ENCODE results near the gene USP15.

USP15 gene

DNA sequence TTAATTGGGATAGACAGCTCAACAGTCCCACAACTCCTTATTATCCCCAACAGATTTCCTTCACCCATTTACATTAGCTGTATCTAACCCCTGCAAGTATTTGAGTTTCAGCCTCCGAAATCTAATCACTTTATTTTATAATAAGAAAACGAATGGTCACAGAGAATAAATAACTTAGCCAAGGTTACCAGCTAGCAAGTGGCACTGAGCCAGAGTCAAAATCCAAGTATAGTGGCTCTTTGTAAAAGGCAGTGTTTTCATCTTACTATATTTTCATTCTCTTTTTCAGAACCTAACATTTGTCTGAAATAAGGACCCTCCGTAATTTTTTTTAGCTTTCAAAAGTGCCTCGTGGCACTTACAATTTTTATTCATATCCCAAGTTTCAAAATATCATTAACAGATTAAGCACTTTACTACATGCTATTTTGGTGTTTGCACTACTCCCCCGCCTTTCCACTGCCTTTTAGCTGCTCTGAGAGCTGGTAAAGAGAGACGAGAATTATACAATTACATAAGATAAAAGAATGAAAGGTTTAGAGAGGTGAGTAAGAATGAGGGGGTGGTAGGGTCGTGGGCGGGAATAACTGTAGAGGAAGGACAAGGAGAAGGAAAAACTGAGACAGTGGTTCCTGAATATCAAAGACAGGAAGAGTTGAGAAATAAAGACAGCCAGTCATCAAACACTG lies 3.7 kb upstream of the USP15 start:
- DNase-seq (ENCODE audit: insufficient read length, low spot score) (no peak), FAIRE-seq (no peak)

DNA sequence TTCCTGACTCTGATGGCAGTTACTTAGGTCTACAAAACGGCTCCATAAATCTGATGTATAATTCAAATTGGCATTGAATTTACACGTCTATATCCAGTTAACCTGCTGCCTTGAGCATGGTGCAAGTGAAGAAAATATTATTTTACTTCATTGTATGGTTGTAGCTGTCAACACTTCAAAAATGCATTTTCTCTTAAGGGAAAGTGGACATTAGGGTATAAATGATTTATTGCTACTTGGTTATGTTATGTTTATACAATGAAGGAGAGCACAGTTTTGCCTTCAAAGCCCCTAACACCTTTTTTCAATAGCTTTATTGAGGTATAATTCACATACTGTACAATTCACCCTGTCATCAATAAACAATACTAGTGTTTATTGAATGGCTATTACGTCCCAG lies 2.0 kb upstream of the USP15 start:
- no peak for FAIRE-seq
- no peak for DNase-seq (ENCODE audit: insufficient read length, low spot score)

DNA sequence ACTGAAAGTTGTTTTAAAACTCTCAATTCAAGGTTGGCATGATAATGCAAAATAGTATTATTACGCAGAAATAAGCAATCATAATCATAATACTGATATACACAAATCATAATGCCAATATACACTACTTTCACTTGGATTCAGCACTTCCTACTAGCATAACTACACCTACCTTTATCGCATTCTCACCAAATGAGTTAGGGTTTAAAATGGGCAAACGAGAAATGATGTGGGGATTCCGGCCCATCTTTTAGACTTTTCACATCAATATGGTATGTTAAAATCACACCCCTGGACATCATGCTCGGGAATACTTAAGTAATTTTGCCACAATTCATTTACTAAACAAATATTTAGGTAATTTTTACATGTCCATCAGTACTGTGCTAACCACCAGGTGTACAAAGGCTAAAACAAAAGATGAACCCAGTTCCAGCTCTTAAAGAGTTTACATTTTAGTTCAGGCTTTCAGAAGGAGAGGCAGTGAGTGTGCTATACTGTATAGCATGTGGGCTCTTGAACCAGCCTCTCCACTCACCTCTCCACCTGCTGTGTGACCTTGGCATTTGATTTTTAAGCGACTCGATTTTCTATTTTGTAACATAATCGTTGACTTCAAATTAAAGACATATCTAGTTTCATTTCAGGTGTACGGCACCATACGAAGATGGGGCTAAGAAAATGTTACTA lies 1.1 kb upstream of the USP15 start:
- no peak for DNase-seq (ENCODE audit: insufficient read length, low spot score)
- FAIRE-seq = peak; percentile 65

DNA sequence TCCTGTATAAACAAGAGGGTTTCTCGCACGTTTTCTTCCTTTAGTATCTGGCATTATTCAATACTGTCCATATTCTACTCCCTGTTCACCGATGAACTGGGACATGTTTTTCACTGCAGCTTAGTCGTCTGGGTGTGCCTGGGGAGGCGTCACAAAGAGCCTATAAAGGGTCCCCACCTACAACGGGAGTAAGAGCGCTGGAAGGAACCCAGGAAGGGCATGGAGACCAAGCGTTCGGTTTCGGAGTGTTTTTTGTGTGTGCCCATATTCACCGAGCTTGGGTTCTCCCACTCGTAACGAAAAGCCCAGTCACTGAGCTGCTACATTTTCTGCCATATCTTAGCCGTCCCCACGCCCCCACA lies 592 bp upstream of the USP15 start:
- DNase-seq (ENCODE audit: insufficient read length, low spot score) = no peak
- FAIRE-seq = peak; percentile 40

DNA sequence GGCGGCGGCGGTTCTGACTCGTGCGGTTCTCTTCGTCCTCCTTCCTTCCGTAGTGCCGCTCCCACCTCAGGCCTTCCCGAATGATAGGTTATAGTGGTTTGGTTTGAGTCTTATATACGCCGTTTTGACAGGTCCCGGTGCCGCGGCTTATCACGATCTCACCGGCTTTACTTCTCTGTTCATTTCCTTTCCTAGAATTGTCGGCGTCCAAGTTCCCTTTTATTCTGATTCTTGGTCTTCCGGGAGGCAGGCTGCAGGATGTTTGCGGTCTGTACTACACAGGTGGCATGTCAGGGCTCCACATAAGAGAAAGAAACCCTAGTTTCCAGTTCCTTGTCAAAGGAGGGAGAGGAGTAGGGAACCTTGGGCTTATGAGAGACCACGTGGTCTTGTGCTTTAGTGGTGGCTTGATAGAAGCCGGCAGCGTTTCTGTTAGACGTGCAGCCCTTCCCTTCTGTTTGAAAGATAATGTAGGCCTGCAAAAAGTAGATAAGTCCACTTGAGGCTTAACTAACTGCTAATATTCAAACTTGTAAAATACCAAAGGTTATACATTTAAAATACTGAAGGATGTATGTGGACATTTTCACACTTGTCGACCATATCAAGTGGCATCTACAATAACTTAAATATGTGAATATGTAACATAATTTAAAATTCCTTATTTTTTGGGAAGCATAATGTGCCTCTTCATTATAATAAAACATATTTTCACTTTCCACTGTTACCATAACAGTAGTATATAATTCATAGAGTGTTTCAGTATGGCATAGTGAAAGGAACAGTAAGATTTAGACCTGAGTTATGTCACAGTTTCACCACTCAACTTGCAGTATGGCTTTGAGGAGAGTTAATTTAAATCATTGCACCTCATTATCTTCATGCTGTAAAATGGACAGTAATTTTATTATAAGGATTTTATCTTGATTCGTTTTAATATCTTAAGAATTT lies 804 bp downstream of the USP15 start:
- FAIRE-seq (peak; percentile 97), DNase-seq (ENCODE audit: insufficient read length, low spot score) (no peak)

DNA sequence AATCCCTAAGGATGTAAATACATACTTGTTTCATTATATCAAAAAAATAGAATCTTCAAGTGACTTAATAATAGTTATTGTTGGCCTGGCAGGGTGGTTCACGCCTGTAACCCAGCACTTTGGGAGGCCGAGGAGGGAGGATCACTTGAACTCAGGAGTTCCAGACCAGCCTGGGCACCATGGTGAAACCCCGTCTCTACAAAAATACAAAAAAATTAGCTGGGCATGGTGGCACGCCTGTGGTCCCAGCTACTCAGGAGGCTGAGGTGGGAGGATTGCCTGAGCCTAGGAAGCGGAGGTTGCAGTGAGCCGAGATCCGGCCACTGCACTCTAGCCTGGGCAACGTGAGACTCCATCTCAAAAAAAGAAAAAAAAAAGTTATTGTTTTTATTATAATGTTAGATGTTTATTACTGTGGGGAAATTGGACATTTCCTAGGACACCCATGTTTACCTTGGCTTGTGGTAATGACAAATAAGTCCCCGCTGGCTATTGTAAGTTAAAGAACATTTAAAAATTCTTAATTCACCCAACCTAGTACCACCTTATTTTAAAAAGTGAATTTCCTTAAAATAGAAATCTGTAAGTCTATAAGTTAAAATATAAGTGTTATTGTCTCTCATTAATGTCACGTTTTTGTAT lies 1.8 kb downstream of the USP15 start:
- no peak for FAIRE-seq

DNA sequence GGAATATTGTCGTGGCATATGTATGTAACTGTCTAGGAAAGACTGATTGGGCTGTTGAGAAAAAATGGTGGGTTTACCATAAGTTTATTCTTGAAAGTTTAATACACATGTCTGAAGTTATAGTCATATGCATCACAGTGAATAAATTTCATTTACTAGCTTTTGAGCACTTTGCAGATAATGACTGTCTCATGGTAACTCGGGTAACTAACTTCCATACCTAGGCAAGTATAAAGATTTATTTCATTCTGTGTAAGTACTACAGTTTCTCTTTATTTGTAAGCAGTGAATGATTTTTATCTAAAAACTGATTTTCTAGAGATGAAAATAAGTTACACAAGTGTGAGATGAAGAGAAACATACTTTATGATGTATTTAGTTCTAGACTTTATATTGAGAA lies 3.0 kb downstream of the USP15 start:
- FAIRE-seq = peak; percentile 21

More for the DNA sequence above, 1.8 kb downstream of the USP15 start:
- DNase-seq (ENCODE audit: insufficient read length, low spot score) = no peak

DNA sequence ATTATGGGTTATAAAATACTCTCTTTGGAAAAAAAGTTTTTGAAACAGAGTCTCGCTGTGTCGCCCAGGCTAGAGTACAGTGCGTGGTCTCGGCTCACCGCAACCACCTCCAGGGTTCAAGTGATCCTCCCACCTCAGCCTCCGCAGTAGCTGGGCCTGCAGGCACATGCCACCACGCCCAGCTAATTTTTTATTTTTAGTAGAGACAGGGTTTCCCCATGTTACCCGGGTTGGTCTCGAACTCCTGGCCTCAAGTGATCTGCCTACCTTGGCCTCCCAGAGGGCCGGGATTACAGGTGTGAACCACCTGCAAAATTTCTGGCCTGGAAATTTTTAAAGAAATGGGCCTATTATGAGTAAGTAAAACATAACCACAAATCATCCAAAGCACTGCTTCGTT lies 3.8 kb downstream of the USP15 start:
- FAIRE-seq (no peak), DNase-seq (ENCODE audit: insufficient read length, low spot score) (no peak)

More for the DNA sequence above, 3.0 kb downstream of the USP15 start:
- no peak for DNase-seq (ENCODE audit: insufficient read length, low spot score)

DNA sequence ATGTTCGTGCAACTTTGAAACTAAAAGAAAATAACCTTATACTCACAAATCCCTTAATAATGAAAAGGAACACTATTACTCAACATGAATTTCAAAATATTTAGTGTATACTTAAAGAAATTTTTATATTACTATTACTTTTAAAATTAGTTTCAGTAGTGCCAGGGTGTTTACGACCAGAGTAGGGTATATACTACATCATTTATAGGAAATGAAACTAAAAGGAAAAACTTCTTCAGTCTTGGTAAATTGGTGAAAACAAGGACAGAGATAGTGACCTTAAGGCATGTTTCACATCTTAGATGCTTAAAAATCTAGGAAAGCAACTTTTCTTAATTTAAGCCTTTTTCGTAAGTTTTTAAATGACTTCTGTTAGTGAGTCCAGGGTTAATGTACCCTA lies 4.5 kb downstream of the USP15 start:
- DNase-seq (ENCODE audit: insufficient read length, low spot score) = no peak
- FAIRE-seq = peak; percentile 56

DNA sequence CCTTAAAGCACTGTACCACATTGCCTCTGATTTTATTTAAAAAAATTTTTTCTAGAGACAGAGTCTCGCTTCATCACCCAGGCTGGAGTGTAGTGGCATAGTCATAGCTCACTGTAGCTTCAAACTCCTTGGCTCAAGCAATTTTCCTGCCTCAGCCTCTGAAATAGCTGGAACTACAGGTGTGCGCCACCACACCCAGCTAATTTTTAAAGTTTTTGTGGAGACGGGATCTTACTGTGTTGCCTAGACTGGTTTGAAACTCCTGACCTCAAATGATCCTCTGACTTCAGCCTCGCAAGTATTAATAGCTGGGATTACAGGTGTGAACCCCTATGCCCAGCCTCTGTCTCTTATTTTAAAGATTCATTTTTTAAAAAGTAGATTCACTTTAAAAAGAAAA lies 5.3 kb downstream of the USP15 start:
- FAIRE-seq (no peak), DNase-seq (ENCODE audit: insufficient read length, low spot score) (no peak)

DNA sequence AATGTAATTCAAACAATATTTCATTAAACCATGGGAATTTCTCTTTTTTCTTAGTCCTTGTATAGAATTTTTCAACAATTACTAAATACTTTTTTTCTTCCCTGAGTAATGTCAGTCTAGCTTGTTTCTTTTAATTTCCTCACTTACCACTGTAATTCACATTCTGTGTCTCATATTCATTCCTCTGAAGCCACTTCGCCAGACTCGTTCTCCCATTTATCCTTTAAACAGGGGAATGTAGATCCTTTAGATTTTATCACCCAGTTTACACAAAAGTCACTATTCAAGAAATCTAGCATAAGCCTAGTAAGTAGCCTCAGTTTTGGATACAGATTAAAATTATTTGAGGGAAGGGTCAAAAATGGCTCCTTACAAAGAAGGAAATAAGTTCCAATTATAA lies 6.8 kb downstream of the USP15 start:
- FAIRE-seq (no peak), DNase-seq (ENCODE audit: insufficient read length, low spot score) (no peak)

DNA sequence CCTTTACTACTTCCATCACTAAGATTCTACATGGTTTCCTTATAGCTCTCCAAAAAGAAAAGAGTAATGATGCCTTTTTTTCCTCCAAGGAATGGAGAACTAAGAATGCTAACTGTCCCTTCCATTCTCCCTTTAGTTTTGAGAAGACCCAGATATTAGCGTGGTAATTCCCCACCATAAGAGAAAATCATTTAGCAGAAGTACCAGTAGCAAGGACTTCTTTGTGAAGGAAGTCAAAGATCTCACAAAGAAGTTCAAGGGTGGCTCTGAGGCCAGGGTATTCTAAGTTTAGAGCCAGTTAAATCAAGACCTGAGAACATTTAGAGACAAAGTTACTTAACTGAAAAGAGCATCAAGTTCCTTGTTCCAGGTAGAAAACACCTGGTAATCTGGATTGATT lies 7.3 kb downstream of the USP15 start:
- DNase-seq (ENCODE audit: insufficient read length, low spot score) (no peak), FAIRE-seq (peak; percentile 54)

DNA sequence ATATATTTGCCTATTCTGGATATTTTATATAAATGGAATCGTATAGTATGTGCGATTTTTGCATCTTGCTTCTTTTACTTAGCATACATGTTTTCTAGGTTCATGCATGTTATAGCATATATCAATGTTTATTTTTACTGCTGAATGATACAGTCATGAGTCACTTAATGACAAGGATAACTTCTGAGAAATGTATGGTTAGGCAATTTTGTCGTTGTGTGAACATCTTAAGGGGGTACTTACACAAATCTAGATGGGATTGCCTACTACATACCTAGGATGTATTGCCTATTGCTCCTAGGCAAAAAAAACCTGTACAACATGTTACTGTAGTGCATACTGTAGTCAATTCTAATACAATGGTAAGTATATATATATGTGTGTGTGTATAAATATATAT lies 8.8 kb downstream of the USP15 start:
- FAIRE-seq (no peak), DNase-seq (ENCODE audit: insufficient read length, low spot score) (no peak)

DNA sequence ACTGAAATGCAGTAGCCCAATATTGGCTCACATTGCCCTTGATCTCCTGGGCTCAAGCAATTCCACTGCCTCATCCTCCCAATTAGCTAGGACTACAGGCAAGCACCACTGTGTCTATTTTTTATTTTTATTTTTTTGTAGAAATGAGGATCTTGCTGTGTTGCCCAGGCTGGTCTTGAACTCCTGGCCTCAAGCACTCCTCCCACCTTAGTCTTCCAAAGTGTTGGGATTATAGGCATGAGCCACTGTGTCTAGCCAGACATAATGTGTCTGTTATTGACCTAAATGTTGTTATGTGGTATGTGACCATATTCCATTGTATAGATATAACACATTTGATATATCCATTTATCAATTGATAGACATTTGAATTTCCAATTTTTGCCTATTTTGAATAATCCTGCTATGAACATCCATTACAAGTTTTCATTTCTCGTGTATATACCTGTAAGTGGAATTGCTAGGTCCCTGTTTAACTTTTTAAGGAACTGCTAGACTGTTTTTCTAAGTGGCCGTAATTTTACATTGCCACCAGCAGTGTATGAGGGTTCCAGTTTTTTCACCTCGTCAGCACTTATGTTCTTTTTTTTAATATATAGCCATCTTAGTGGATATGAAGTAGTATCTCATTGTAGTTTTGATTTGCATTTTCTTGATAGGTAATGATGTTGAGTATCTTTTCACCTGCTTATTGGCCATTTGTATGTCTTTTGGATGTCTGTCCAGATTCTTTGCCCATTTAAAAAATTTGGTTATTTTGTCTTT lies 9.4 kb downstream of the USP15 start:
- FAIRE-seq (no peak), DNase-seq (ENCODE audit: insufficient read length, low spot score) (no peak)

DNA sequence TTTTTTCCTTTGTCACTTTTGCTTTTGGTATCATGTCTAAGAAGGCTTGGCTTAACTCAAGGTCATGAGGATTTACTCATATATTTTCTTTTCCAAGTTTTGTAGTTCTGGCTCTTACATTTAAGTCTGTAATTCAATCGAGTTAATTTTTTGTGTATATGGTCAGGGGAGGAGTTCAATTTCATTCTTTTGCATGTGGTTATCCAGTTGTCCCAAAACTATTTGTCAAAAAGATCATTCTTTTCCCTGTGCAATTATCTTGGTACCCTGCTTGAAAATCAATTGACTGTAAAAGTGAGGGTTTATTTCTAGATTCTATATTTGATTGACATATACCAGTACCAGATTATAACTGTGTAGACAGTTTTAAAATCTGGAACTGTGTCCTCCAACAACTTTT lies 10.2 kb downstream of the USP15 start:
- FAIRE-seq = no peak
- DNase-seq (ENCODE audit: insufficient read length, low spot score) = no peak

DNA sequence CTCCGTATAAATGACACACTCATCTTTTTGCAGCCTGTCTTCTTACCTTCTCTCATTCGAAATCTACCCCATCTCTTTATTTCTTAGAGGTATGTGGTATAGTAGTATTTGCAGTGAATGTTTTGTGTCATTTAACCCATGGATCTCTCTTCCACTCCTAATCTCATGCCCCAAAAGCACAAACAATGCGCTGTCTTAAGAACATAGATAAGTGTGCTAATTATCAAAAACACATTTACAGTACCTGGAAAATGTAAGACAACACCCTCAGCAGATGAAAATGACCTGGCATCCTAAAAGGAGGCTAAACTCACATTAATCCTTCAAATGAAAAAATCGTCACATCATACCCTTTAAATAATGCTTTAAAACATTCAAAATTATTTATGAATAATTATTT lies 10.7 kb downstream of the USP15 start:
- DNase-seq (ENCODE audit: insufficient read length, low spot score) = no peak
- FAIRE-seq = no peak

DNA sequence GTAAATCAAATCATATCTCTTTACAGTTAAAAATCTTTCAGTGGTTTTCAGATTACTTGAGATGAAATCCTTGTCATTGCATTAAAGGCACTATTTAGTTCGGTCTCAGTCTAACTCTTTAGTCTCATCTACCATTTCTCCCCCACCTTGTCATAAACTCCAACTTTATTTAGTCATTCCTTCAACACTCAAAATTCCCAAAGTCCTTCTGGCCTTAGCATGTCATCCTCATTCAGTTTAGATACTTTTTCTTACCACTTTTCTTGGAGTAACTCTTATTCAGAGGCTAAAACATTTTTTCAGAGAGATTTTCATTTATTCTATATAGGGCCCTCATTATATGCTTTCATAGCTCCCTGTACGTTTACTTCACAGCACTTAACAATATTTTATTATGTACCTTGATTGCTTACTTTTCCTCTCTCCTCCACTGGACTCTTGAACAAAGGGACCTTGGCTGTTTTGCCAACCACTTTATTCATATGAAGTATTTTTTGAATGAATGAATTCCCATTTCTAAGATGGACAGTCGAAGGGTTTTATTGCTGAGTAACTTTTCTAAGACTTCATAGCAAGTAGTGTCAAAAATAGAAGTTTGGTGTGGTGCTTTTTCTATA lies 12.8 kb downstream of the USP15 start:
- DNase-seq (ENCODE audit: insufficient read length, low spot score) = no peak

DNA sequence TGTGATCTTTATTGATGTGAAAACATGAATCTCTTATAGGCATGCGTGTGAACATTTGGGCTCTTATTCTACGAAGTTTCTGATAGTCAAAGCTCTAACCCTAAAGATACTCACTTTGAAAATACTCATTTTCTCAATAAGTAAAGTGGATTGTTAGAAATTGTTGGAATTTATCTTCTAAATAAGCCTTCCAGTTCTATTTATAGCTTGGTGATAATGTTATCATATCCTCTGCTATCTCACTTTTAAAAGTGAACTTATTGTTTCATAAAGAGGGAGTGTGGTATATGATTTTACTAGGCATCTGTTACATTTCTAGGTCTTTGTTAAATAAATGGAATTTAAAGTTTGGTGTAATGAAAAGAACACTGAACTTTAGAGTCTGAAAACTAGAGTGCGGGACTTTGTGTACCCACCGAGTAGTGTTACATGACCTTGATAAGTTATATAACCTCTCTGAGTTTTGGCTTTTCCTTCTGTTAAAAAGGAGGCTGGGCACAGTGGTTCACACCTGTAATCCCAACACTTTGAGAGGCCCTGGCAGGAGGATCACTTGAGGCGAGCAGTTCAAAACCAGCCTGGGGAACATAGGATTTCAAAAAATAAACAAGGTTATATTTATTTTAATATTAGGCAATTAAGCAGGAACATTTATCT lies 13.6 kb downstream of the USP15 start:
- FAIRE-seq = no peak
- no peak for DNase-seq (ENCODE audit: insufficient read length, low spot score)

More for the DNA sequence above, 12.8 kb downstream of the USP15 start:
- FAIRE-seq = no peak

DNA sequence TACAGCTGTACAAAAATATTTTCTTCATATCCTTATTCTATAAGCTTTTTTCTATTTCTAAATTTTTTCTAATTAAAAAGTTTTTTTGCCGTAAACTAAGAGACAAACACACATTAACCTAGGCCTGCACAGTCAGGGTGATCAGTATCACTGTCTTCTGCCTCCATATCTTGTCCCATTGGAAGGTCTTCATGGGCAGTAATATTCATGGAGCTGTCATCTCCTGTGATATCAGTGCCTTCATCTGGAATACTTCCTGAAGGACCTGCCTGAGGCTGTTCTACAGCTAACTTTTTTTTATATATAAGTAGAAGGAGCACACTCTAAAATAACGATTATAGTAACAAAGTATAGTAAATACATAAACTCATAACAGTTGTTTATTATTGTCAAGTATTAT lies 17.8 kb downstream of the USP15 start:
- FAIRE-seq = no peak

More for the DNA sequence above, 17.8 kb downstream of the USP15 start:
- DNase-seq (ENCODE audit: insufficient read length, low spot score) = no peak
